ENCODE data around the gene AQP2. TPM values are rescaled to one million over a fixed set of nuclear protein-coding genes. Genes with fewer than 3 reads are reported as not detected.

The AQP2 gene
- total RNA-seq, 3 donors from 2014 or later (not counting 1 experiment from before 2014, with no cell fraction given) = not detected

DNA sequence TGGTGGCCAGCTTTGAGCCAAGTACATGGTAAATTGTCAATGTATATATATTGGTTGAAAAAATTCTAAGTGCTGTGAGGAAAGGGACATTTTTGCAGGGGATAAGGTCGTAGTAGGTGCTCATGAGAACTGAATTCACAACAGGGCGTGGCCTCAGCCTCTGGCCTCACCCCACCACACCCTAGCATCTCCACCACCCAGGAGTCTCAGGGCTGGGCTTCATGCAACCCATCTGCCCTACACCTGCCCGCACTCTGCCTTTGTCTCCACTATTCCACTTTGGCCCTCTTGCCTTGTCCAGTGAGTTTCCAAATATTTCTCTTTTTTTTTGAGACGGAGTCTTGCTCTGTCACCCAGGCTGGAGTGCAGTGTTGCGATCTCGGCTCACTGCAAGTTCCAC is 22.1 kb upstream of the AQP2 start:
- Histone ChIP-seq H3K36me3 (ENCODE audit: control insufficient read depth, insufficient read depth, low read length) (no peaks in the 10 kb centered on the region), H3K4me3 (ENCODE audit: low read length) (no peak overlapping the region), H3K4me1 (ENCODE audit: control insufficient read depth, insufficient read depth, low read length) (no peaks in the 10 kb centered on the region), H3K9me3 (ENCODE audit: control insufficient read depth, insufficient read depth, low read length) (no peaks in the 10 kb centered on the region), H3K27me3 (ENCODE audit: control insufficient read depth, insufficient read depth, low read length) (no peaks in the 10 kb centered on the region), H3K27ac (ENCODE audit: low read length) (no peak overlapping the region)
- intact Hi-C loops (cut with micrococcal nuclease) = no loop called here
- DNase-seq (no peak), ATAC-seq (no peak)
- WGBS (ENCODE audit: insufficient coverage) = 96% methylated on average over 6 of the region's 6 CpGs
- TF ChIP-seq CTCF (IDR thresholded peaks at IDR 0.05) = no peak
- Mint-ChIP-seq H3K9me3 (no peaks in the 10 kb centered on the region), H3K36me3 (no peaks in the 10 kb centered on the region), H3K4me3 (no peak overlapping the region), H3K27me3 (ENCODE audit: low read depth in 2 of 2) (peaks cover 0 to 6% of the 10 kb centered on the region in 2 donors), H3K4me1 (no peaks in the 10 kb centered on the region), H3K27ac (no peak overlapping the region)

- no peak for ATAC-seq
- Mint-ChIP-seq H3K4me3 (no peak overlapping the region), H3K27ac (no peak overlapping the region), H3K36me3 (no peaks in the 10 kb centered on the region), H3K27me3 (ENCODE audit: low read depth in 2 of 2) (peaks cover 3 to 8% of the 10 kb centered on the region in 2 donors), H3K9me3 (no peaks in the 10 kb centered on the region), H3K4me1 (no peaks in the 10 kb centered on the region)
- intact Hi-C loops (cut with micrococcal nuclease) = no loop called here
- no peak for DNase-seq
- H3K27me3 ChIP-seq (ENCODE audit: control insufficient read depth, insufficient read depth, low read length) = no peaks in the 10 kb centered on the region
- 91% methylated on average over 7 of the region's 7 CpGs for WGBS (ENCODE audit: insufficient coverage)
- H3K9me3 ChIP-seq (ENCODE audit: control insufficient read depth, insufficient read depth, low read length) = no peaks in the 10 kb centered on the region
- H3K27ac ChIP-seq (ENCODE audit: low read length) = no peak overlapping the region
- TF ChIP-seq CTCF (IDR thresholded peaks at IDR 0.05) = no peak
- H3K4me3 ChIP-seq (ENCODE audit: low read length) = no peak overlapping the region
- H3K4me1 ChIP-seq (ENCODE audit: control insufficient read depth, insufficient read depth, low read length) = no peaks in the 10 kb centered on the region
- no peaks in the 10 kb centered on the region for H3K36me3 ChIP-seq (ENCODE audit: control insufficient read depth, insufficient read depth, low read length)
Measured at GRCh38 chr12:49929581-49929980, 21.0 kb upstream of the AQP2 start.

- TF ChIP-seq CTCF (IDR thresholded peaks at IDR 0.05) = no peak
- intact Hi-C loops (cut with micrococcal nuclease) = no loop called here
- no peaks in the 10 kb centered on the region for H3K4me1 Mint-ChIP-seq
- no peaks in the 10 kb centered on the region for H3K36me3 Mint-ChIP-seq
- Histone ChIP-seq H3K4me3 (ENCODE audit: low read length) (no peak overlapping the region), H3K27me3 (ENCODE audit: control insufficient read depth, insufficient read depth, low read length) (no peaks in the 10 kb centered on the region), H3K9me3 (ENCODE audit: control insufficient read depth, insufficient read depth, low read length) (no peaks in the 10 kb centered on the region), H3K4me1 (ENCODE audit: control insufficient read depth, insufficient read depth, low read length) (no peaks in the 10 kb centered on the region), H3K36me3 (ENCODE audit: control insufficient read depth, insufficient read depth, low read length) (no peaks in the 10 kb centered on the region), H3K27ac (ENCODE audit: low read length) (no peak overlapping the region)
- H3K9me3 Mint-ChIP-seq = no peaks in the 10 kb centered on the region
- ATAC-seq (no peak), DNase-seq (no peak)
- H3K4me3 Mint-ChIP-seq = no peak overlapping the region
- WGBS (ENCODE audit: insufficient coverage) = 86% methylated on average over 1 of the region's 3 CpGs
- H3K27ac Mint-ChIP-seq = no peak overlapping the region
- H3K27me3 Mint-ChIP-seq (ENCODE audit: low read depth in 2 of 2) = peaks cover 7 to 10% of the 10 kb centered on the region in 2 donors
Measured at GRCh38 chr12:49930515-49931288, 19.8 kb upstream of the AQP2 start.

DNA sequence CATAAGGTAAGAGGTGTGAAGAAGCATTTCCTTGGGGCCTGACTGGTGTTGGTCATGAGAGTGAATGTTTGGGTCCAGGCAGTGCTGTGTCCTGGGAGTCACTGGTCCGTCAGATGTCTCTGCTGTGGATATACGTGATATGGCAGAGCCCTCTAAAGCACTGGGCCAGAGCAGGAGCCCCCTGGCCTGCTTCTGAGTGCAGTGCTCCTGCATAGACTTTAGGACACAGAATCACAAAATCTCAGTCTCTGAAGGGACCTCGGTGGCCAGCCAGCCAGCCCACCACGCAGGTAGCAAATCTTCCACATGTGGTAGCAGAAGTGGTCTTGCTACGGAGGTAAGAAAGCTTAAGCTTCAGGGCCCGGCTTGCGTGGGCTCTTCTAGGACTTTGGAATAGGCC is 18.5 kb upstream of the AQP2 start:
- no peak overlapping the region for H3K4me3 Mint-ChIP-seq
- H3K9me3 Mint-ChIP-seq = no peaks in the 10 kb centered on the region
- ATAC-seq (no peak), DNase-seq (no peak)
- H3K4me3 ChIP-seq (ENCODE audit: low read length) = no peak overlapping the region
- H3K27ac ChIP-seq (ENCODE audit: low read length) = no peak overlapping the region
- no peak overlapping the region for H3K27ac Mint-ChIP-seq
- H3K27me3 ChIP-seq (ENCODE audit: control insufficient read depth, insufficient read depth, low read length) = no peaks in the 10 kb centered on the region
- no peaks in the 10 kb centered on the region for H3K36me3 ChIP-seq (ENCODE audit: control insufficient read depth, insufficient read depth, low read length)
- H3K9me3 ChIP-seq (ENCODE audit: control insufficient read depth, insufficient read depth, low read length) = no peaks in the 10 kb centered on the region
- no peaks in the 10 kb centered on the region for H3K4me1 ChIP-seq (ENCODE audit: control insufficient read depth, insufficient read depth, low read length)
- intact Hi-C loops (cut with micrococcal nuclease) = no loop called here
- TF ChIP-seq CTCF (IDR thresholded peaks at IDR 0.05) = no peak
- WGBS (ENCODE audit: insufficient coverage) = 81% methylated on average over 7 of the region's 7 CpGs
- no peaks in the 10 kb centered on the region for H3K36me3 Mint-ChIP-seq
- H3K4me1 Mint-ChIP-seq = no peaks in the 10 kb centered on the region
- H3K27me3 Mint-ChIP-seq (ENCODE audit: low read depth in 2 of 2) = peaks cover 7 to 10% of the 10 kb centered on the region in 2 donors
